ENCODE results near the gene HSPH1. TPM values are rescaled to one million over a fixed set of nuclear protein-coding genes. Genes with fewer than 3 reads are reported as not detected.

The HSPH1 gene
- total and polyA plus RNA-seq, 2 of the 8 experiments (the other 6 are each of a cell fraction or from before 2014, with no cell fraction given): 14.2 to 145 TPM

GRCh38 chr13:31184981-31185645 is 23.4 kb upstream of the HSPH1 start:
- Histone ChIP-seq H2AK5ac (ENCODE audit: low read depth, low read length) (no peak overlapping the region), H4K5ac (ENCODE audit: insufficient read length, low read depth, low read length) (no peak overlapping the region), H3K79me2 (ENCODE audit: control insufficient read depth in 1 of 2, insufficient read depth in 2 of 2, low read length in 2 of 2) (no peaks in the 10 kb centered on the region), H3K4me3 (ENCODE audit: extremely low read depth in 1 of 4, insufficient read depth in 2 of 4, low read depth in 3 of 4, low read length in 4 of 4) (no peak overlapping the region), H3K36me3 (ENCODE audit: control insufficient read depth in 2 of 4, insufficient read depth in 4 of 4, low read length in 3 of 4) (no peaks in the 10 kb centered on the region), H2BK5ac (ENCODE audit: low read depth, low read length) (no peak overlapping the region), H2BK120ac (replicated peaks; ENCODE audit: low read depth, low read length) (no peak overlapping the region), H3K14ac (ENCODE audit: insufficient read length) (no peak overlapping the region), H3K18ac (ENCODE audit: extremely low read depth, low read length) (no peak overlapping the region), H2BK20ac (ENCODE audit: low read length) (no peak overlapping the region), H4K91ac (replicated peaks; ENCODE audit: insufficient read length, low read length) (no peak overlapping the region), H4K8ac (ENCODE audit: extremely low read depth, insufficient read depth, low read length) (no peak overlapping the region), H3K4me2 (ENCODE audit: insufficient read depth in 1 of 2, low read depth in 2 of 2, low read length in 2 of 2) (no peak overlapping the region), H3K23me2 (ENCODE audit: low read depth, low read length) (no peaks in the 10 kb centered on the region), H3K9me3 (ENCODE audit: insufficient read depth in 2 of 2, low read depth in 1 of 2, low read length in 1 of 2) (peaks cover 3 to 5% of the 10 kb centered on the region in 2 experiments; a peak in 2 of 4 replicates), H2AFZ (ENCODE audit: low read length) (no peak overlapping the region), H3K27ac (ENCODE audit: low read depth, low read length) (no peak overlapping the region), H4K20me1 (replicated peaks in 1 of 2; ENCODE audit: control insufficient read depth in 1 of 2, insufficient read depth in 2 of 2, low read length in 2 of 2) (no peaks in the 10 kb centered on the region), H3K79me1 (ENCODE audit: low read depth, low read length) (no peaks in the 10 kb centered on the region), H3K23ac (ENCODE audit: insufficient read length) (no peak overlapping the region), H2BK12ac (ENCODE audit: low read depth, low read length) (no peak overlapping the region), H3K27me3 (replicated peaks in 1 of 4; ENCODE audit: control insufficient read depth in 3 of 4, extremely low read depth in 1 of 4, insufficient read depth in 3 of 4, low read length in 3 of 4) (no peaks in the 10 kb centered on the region), H3K9ac (replicated peaks in 1 of 4; ENCODE audit: extremely low read depth in 1 of 4, low read depth in 3 of 4, low read length in 3 of 4) (no peak overlapping the region), H3K4ac (replicated peaks; ENCODE audit: insufficient read length, low read depth, low read length) (no peak overlapping the region), H2BK15ac (ENCODE audit: low read length) (no peak overlapping the region), H3K56ac (replicated peaks; ENCODE audit: insufficient read length, low read depth, low read length) (no peak overlapping the region), H3K4me1 (replicated peaks in 1 of 4; ENCODE audit: control insufficient read depth in 3 of 4, insufficient read depth in 4 of 4, low read length in 3 of 4) (no peaks in the 10 kb centered on the region)
- 86% methylated on average over 7 of the region's 7 CpGs; no CpG with 5 or more reads in 1 of the 2 experiments for WGBS, 2 experiments (ENCODE audit: extremely low coverage in 1 of 2, insufficient coverage in 1 of 2, insufficient read length in 1 of 2, insufficient replicate concordance in 2 of 2, low coverage in 1 of 2, low lambda C conversion rate in 2 of 2, missing lambda C conversion rate in 1 of 2)
- ChIA-PET POLR2A (ENCODE audit: partially characterized antibody) (no interaction called here), CTCF (ENCODE audit: partially characterized antibody) (interaction anchor here (0.7 to 1.3 kb wide), 2 partner anchors 14 to 189 kb away, joined by 3 read pairs; no protein-coding TSS in a partner anchor)
- no peak for TF ChIP-seq BACH1 (IDR thresholded peaks at IDR 0.05; ENCODE audit: low read length)
- no peak for FAIRE-seq
- DNase-seq (ENCODE audit: low read depth in 1 of 2, low spot score in 2 of 2): no peak

Data from H1 (cell line).